HT-29 (cell line): ENCODE measurements around the gene CYB5A. TPM values are rescaled to one million over a fixed set of nuclear protein-coding genes. Genes with fewer than 3 reads are reported as not detected.
A peak's percentile ranks its signal among the peaks of the same experiment; 100 is the strongest.

Experiments
- DNase-seq: peaks from one replicate; pipeline ENCODE4 v3.0.0-alpha.2; 2015; ENCODE audit warnings: low spot score
- total RNA-seq: library from RNA; depleted of rRNA; stranded (reverse); fragments of >200 nt; shearing (Covaris generic); gene quantifications from 2 replicates; pipeline ENCODE4 v1.2.3, GENCODE V29; 2014

Gene CYB5A
- total RNA-seq, 1 experiment from 2014 or later, result 133 TPM

DNA sequence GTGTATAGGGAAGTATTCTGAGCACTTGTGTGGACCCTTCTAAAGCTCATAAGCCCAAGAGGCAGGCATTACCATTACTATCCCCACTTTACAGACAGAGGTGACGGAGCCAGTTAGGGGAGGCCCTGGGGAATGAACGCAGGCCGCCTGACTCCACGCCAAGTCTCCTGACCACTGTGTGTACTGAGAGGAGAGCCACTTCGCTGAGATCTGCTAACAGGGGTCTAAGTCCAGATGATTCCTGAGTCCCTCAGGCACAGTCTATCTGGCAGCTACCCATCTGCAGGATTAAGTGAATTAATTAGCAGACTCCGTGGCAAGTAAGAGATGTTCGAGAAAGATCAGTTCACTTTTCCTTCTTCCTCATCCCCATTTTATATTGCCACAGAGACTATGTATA is 13.7 kb downstream of the CYB5A start:
- DNase-seq, result no peak

DNA sequence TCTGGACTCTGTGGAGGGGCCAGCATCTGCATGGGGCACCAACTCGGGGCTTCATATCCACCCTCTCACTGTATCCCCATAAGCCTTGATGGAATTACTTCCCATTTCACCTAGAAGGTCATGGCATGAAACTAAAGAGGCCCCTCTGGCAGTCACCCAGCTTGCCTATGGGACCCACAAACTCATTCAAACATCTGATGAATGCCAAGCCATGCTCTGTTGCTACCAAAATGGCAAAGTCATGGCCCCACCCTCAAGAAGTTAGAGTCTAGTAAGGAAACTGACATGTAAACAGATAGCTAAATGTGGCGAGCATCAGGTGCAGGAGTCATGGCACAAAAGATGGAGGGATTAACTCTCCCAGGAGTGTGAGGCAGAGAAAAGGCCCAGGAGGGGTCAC is 14.5 kb downstream of the CYB5A start:
- DNase-seq, result no peak

DNA sequence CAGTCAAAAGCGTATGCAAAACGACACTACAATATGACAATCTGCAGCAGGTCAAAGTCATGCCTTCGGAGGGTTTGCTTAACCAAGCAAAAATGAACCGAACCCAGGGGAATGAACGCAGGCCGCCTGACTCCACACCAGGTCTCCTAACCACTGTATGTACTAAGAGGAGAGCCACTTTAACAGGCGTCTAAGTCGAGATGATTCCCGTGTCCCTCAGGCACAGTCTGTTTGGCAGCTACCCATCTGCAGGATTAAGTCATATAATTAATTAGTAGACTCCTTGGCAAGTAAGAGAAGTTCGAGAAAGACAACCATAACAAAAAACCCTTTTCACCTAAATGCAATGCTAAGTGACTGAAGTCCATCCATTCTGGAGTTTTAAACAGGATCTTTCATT is 15.2 kb downstream of the CYB5A start:
- DNase-seq, result no peak

DNA sequence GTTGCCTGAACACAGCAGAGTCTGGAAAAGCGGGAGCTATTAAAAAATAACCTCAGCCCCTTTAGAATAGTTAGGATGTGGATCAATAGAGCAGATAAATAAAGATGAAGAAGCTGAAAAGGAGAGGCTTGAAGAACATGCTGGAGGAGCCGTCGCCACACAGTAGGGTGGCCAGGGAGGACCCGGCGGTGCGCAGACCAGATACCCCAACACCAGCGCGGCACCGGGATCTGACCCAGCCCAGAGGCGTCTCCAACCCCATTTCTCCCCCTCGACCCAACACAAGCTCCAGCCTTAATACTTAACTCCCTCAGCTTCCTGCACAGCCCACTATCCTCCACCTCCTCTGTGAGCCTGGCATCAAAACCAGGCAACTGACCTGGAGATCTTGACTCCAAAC is 16.0 kb downstream of the CYB5A start:
- no peak for DNase-seq

DNA sequence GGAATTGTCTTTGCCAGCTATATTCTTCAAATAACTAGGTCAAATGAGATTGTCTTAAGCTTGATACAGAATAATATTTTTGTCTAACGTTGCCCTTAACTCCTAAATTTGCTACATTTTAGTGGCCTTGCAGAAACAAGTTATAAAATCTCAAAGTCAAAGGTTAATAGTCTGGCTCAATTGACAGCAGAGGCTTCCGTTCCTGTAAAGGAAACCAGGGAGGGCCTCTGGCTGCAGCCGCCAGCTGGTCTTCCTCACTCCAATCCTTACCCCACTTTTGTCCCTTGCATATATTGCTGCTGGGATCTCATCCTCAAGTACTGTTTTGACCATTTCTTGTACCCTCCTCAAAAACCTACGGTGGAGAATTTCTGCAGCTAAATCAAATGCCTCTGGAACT is 17.1 kb downstream of the CYB5A start:
- DNase-seq, result no peak

DNA sequence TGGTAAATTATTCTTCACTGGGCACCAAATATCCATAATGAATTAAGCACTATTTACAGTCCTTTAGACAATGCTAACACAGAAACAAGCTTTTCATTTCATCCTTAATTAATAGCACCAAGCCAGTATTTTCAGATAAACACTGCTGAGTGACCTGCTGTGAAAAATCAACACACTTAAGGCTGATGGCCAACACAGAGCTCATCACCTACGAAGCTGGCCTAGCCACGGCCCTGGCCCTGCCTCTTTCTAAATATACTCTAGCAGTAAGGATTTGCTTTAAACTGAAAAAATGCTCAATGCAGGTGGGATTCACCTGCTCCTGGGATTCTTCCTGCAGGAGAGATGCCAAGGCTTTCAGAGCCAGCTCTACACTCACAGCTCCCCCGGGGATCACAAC is 18.4 kb downstream of the CYB5A start:
- no peak for DNase-seq

DNA sequence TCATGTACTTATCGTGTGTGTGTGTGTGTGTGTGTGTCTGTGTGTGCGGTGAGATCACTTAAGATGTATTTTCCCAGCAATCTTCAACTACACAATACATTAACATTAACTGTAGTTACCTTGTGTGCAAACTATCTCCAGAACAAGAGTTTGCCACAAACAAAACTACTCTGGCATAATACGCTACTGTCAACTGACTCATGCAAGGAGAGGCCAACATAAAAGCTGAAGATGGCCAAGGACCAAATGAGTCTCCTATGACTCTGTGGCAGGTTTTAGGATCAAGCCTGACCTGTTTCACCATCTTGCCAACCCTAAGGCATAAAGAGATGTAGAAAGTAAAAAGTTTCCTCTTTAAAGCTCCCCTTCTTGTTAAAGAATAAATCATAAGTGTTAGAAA is 20.1 kb downstream of the CYB5A start:
- no peak for DNase-seq

DNA sequence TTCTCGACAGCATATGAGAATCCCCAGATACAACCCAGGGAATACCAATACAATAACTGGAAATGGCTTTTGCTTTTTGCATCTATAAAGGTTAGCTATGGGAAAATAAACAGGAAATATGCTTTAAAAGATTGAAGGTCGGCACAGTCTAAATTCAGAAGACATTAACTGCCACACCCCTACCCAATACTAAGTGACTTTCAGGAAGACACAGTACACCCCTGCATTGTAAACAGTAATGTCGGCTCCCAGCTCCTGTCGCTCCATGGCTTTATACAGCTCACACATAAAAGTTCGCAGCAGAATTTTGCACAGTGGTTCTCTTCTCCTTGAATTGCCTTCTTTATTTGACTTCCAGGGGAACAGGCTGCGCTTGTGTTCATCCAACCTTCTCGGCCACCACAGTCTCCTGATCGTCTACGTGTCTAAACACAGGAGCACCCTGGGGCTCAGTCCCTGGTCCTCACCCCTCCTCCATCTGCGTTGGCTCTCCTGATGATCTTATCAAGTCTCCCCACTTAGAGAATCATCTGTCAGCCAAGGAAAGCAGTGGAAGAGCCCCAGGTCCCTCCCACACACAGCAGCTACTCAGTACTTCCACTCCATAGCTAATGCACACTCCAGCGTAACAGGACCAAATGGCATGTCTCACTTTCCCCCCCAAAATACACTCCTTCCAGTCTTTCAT is 22.7 kb downstream of the CYB5A start:
- DNase-seq, result no peak

DNA sequence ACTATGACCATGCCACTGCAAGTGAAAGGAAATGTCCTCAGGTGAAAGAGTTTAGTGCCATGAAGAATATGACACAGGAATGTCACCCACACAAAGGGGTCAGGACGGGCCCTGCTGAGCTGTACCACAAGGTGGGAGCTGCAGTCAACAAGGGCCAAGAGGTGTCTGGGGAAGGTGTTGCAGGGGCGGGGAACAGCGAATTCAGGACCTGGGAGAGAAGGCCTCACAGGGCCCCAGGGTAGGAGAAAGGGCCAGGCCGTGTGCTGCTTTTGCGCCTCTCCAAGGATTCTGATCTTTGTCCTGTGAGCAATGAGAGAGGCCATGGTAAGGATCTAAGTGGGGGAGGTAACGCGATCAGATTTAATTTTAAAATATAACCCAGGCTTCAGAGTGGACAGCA is 23.6 kb downstream of the CYB5A start:
- no peak for DNase-seq

DNA sequence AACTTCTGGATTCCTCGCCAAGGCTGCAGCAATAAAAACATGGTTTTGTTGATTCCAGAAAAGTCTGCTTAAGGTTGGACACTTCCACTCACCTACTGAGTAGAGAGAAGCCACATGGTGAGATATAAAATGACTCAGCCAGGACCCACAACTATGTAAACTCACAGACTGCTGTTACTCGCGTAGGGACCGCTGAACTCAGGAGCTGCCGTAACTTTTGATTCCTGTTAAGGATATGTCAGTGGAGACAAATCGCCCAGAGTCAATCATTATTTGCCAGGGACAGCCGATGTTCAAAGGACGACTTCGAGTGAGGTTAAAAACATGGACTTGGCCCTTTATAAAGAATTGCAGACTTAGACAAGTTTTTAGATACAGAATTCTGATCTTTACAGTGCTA is 25.6 kb downstream of the CYB5A start:
- peak; percentile 52 for DNase-seq

DNA sequence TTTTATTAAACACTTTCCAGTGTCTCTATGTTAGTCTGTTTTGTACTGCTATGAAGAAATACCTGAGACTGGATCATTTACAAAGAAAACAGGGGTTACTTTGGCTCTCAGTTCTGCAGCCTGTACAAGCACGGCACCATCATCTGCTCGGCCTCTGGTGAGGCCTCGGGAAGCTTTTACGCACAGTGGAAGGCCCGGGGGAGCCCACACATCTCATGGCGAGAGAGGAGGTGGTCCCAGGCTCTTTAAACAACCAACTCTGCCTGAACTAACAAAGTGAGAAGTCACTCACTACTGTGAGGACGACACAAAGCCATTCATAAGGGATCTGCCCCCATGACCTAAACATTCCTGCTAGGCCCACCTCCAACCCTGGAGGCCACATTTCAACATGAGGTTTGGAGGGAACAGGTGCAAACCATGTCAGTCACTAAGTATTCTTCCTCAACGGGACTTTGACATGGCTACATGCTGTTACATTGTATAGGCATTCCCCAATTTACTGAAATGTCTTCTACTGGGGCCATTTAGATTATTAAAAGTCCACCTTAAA is 26.1 kb downstream of the CYB5A start:
- no peak for DNase-seq

DNA sequence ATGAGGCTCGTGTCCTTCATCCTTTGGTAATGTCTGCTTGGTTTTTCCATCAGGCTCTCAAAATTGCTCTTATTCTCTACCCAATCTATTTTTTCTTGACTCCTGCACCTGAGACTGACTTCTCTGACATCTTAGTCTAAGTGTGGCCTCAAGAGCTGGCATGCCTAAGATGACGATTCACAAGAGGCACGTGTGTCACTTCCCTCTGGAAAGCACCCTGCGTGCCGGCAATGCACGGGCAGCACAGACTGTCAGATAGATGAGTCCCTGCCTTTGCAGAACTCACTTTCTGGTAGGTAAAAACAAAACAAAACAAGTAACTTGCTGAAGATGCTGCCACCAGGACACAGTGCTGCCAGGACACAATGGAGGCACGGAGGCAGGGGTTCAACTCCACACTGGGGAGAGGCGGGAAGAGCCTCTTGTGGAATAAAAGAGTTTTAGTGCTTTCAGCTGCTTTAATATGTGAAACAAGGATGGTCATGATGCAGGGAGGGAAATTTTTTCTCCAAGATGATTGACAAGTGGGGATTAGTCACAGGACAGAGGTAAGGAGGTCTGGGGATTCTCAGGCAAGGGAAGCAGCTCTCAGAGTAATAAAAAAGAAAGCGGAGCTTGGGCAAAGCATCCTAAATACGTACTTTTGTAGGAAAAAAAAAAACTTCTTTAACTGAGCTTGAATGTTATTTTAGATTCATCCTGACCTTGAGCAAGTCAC is 27.3 kb downstream of the CYB5A start:
- no peak for DNase-seq

DNA sequence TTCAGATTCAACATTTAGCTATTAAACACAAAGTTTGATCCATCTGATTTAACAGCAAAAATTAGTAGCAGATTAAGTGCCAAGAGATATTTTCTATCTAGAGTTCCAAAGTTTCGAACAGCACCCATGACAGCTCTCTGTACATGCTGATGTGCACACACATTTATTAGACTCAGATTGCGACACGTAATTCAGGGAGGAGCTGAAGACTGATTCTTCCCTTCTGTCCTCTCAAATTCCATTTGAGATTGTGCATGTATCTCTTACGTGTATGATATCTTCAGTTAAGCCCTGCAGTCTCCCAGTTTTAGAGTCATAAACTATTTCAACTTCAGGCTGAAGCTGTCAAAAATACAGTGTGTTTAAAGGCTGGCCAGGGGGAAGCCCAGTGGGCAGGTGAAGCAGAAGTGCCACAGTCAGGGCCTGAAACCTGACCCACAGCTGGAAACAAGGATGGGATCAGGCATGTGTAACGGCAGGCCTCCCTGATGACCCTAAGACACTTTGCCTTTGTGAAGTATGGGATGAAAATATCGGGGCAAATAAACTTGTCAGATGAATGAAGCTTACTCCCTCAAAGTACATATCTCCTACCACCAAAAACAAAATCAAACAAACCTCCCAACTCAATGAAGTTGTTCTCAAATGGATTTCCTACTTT is 30.6 kb downstream of the CYB5A start:
- DNase-seq, result no peak

DNA sequence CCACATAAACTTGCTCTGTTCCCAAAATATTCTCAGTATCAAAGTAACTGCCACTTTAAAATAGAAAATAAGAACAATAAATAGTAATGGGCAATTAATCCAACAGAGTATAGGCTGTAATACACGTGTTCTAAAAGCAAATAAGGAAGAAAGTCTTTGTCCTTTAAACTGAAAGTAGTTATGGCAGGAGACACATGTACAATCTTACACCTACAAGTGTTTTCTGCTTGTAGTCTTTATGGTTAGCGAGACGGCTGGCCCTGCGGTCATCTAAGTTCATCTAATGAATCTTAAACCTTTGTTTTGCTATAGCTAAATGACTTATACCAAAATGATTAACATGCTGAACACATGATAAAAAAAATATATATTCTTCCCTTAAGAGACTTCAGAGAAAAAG is 32.4 kb downstream of the CYB5A start:
- DNase-seq, result no peak

DNA sequence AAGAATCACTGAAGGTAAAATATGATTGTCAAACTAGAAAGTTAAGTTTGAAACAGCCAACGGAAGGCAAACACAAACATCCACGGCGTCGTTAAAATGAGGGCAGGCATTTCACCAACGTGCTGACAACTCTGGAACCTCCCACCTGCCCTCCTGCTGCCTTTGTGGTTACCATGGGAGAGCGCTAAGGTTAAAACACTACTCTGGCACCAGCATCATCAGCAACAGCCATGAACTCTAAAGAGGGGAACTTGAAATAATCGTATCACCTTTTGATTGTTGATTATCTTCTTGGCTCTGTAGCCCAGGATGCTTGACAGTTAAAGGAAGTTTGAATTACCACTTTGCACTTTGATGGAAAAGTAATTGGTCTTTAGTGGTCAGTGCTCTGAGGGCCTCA is 34.7 kb downstream of the CYB5A start:
- no peak for DNase-seq

DNA sequence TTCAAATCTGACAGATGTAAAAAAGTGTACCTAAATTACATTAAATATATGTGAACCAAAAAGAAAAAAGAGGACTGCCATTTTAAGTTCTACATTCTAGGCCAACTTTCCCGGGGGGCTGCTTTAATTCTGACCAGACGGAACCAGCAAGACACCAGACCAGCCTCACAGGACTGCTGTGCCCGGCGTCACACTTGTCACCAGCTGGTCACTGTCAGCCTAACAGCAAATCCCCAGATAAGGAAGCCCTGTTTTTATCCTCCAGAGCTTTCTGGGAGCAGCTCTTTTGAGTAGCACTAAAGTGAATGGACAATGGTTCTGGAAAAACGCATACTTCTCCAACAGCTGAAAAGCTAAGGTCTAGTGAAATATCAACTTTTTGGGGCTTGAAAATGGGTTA is 35.6 kb downstream of the CYB5A start:
- no peak for DNase-seq

DNA sequence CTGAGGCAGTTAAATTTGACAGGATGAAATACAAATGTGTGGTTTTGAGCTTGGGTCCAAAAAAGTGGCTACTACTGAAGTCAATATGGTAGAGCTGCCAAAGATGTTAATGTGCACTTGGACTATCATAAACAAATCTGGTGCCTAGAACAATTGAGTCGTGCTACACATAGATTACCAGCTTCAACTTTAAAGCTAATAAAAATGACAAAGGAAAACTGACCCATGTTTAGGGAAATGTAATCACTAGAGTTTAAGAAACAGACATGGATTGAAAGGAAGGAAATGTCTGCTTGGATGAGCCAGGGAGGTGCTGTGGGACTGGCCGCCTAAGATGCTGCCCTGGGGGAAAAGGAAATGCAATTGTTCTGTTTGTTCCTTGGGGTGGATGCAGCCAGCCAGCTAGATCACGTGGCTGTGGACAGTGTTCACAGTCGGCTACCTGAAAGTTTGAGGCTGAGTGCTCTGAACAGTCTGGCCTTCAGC is 36.6 kb downstream of the CYB5A start:
- peak; percentile 51 for DNase-seq

DNA sequence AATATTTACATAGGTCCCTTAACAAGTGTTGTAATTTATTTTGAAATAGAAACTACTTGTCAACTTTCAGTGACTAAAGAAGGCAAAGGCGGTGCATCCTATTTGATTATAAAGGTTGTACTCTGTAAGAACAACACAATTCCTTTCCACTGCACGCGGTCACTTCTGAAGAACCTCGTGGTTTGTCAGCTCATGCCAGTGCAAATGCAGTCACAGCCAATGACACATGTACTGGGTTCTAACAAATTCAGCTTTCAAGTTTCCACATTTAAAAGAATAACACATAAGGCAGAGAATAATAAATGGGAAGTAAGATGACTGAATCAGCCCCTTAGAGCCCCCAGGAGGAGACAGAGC is 39.7 kb downstream of the CYB5A start:
- peak; percentile 44 for DNase-seq

DNA sequence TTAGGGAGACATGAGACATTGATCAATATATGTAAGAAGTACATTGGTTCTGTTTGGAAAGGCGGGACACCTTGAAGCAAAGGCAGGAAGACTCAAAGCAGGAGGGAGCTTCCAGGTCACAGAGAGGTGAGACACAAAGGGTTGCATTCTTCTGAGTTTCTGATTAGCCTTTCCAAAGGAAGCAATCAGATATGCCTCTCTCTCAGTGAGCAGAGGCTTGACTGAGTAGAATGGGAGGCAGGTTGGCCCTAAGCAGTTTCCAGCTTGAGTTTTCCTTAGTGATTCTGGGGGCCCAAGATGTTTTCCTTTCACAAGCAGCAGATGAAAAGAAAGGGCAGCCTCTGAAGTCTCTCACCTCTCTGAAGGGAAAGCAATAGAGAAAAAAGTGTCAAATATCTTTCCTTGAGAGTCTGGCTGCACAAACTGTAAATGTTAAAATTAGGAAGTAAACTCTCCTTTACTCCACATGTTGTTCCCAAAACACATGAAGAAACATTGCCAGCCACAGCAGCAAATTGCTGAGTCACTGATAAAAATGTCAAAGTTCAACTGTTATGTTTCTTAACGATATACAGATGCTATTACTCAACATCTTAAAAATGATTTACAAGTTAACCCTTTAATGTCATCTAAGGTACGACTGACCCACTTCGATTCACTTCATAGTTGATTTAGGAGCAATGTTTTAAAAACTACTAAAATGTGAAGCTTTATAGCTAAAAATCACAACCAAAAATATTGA is 40.3 kb downstream of the CYB5A start:
- DNase-seq, result peak; percentile 55

DNA sequence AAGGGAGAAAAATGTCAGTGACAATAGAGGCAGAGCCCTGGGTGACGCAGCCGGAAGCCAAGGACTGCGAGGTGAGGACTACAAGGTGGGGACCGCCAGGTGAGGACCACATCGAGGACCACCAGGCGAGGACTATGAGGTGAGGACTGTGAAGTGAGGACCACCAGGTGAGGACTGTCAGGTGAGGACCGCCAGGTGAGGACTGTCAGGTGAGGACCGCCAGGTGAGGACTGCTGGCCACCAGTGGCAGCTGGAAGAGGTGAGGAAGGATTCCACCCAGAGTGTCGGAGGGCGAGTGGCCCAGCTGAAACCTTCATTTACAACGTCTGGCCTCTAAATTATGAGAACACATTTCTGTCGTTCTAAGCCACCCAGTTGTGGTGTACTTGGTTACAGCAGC is 41.6 kb downstream of the CYB5A start:
- no peak for DNase-seq

DNA sequence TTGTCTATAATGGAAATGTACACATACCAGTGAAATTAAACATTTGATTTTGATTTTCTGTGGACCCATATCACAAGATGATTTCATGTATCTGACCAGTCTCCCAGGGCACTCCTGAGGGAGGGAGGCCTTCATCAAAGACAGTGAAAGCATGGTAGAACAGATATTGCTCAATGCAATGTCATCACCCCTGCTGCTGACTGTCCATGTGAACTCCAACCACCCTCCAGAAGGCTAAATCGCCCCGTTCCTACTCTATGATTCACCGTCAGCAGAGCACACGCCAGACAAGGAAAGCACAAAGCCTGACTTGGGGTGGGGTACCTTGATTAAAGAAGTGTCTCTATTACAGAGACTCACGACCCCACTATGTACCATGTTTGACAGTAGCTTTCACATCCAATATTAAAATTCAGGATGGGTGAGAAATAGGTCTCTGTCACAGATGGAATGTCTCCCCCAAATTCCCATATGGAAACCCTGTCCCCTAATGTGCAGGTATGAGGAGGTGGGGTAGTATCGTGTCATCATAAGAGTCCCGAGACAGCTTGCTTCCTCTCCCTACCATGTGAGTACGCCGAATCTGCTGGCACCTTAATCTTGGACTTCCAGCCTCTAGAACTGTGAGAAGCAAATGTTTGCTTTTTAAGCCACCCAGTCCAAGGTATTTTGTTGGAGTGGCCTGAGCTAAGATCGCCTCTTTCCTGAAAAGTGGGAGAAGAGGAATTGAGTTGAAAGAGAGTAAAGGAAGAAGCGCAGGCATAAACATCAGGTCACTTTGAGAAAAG is 42.4 kb downstream of the CYB5A start:
- DNase-seq, result no peak
